ENCODE results near the gene PLEKHM3. TPM values are rescaled to one million over a fixed set of nuclear protein-coding genes. Genes with fewer than 3 reads are reported as not detected.

Gene PLEKHM3
- total RNA-seq, 3 donors from 2014 or later (not counting 1 experiment from before 2014, with no cell fraction given): 21.7 to 27.7 (median 26.3) TPM

DNA sequence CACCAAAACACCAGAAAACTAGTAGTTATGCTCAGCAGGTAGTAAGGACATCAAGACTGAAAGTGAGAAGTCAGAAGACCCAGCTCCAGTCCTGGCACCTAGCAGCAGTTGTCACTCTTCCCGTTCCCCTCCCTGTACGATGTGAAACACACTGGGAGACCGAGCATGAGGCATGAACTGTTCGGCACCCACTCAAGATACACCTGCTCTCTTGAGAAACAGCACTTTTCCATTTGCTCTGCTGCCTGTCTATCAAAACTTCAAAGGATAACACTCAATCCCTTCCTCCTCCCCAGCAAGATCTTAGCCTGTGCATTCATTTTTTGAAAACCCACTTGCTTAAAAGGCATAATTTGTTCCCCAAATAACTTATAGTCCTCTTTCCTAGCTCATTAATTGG lies 123.9 kb downstream of the PLEKHM3 start:
- no peaks in the 10 kb centered on the region for H3K4me1 ChIP-seq (ENCODE audit: control insufficient read depth, insufficient read depth, low read length)
- H3K9me3 ChIP-seq (ENCODE audit: control insufficient read depth, insufficient read depth, low read length): no peaks in the 10 kb centered on the region
- intact Hi-C loops (cut with micrococcal nuclease): no loop called here
- no peak overlapping the region for H3K27ac ChIP-seq (ENCODE audit: low read length)
- Mint-ChIP-seq H3K4me3 (no peak overlapping the region), H3K27ac (no peak overlapping the region), H3K36me3 (no peaks in the 10 kb centered on the region), H3K9me3 (no peaks in the 10 kb centered on the region), H3K27me3 (ENCODE audit: low read depth in 2 of 2) (no peaks in the 10 kb centered on the region), H3K4me1 (no peaks in the 10 kb centered on the region)
- WGBS (ENCODE audit: insufficient coverage): 96% methylated on average over 4 of the region's 4 CpGs
- peaks cover 2% of the 10 kb centered on the region for H3K36me3 ChIP-seq (ENCODE audit: control insufficient read depth, insufficient read depth, low read length)
- no peak for ATAC-seq
- no peak overlapping the region for H3K4me3 ChIP-seq (ENCODE audit: low read length)
- DNase-seq: no peak
- H3K27me3 ChIP-seq (ENCODE audit: control insufficient read depth, insufficient read depth, low read length): no peaks in the 10 kb centered on the region
- TF ChIP-seq, protein P1, sequence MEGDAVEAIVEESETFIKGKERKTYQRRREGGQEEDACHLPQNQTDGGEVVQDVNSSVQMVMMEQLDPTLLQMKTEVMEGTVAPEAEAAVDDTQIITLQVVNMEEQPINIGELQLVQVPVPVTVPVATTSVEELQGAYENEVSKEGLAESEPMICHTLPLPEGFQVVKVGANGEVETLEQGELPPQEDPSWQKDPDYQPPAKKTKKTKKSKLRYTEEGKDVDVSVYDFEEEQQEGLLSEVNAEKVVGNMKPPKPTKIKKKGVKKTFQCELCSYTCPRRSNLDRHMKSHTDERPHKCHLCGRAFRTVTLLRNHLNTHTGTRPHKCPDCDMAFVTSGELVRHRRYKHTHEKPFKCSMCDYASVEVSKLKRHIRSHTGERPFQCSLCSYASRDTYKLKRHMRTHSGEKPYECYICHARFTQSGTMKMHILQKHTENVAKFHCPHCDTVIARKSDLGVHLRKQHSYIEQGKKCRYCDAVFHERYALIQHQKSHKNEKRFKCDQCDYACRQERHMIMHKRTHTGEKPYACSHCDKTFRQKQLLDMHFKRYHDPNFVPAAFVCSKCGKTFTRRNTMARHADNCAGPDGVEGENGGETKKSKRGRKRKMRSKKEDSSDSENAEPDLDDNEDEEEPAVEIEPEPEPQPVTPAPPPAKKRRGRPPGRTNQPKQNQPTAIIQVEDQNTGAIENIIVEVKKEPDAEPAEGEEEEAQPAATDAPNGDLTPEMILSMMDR (IDR thresholded peaks at IDR 0.05): no peak

- TF ChIP-seq, protein P1 (IDR thresholded peaks at IDR 0.05): no peak
- no peak for ATAC-seq
These were observed 127.0 kb downstream of the PLEKHM3 start for GRCh38 chr2:207898354-207898695.

GRCh38 chr2:207897541-207898353 lies 127.6 kb downstream of the PLEKHM3 start:
- 97% methylated on average over 6 of the region's 9 CpGs for WGBS (ENCODE audit: insufficient coverage)
- Histone ChIP-seq H3K27me3 (ENCODE audit: control insufficient read depth, insufficient read depth, low read length) (no peaks in the 10 kb centered on the region), H3K4me1 (ENCODE audit: control insufficient read depth, insufficient read depth, low read length) (no peaks in the 10 kb centered on the region), H3K9me3 (ENCODE audit: control insufficient read depth, insufficient read depth, low read length) (no peaks in the 10 kb centered on the region), H3K4me3 (ENCODE audit: low read length) (no peak overlapping the region), H3K27ac (ENCODE audit: low read length) (no peak overlapping the region), H3K36me3 (ENCODE audit: control insufficient read depth, insufficient read depth, low read length) (peaks cover 2% of the 10 kb centered on the region)
- TF ChIP-seq, protein P1 (IDR thresholded peaks at IDR 0.05): no peak
- Mint-ChIP-seq H3K9me3 (no peaks in the 10 kb centered on the region), H3K27ac (no peak overlapping the region), H3K27me3 (ENCODE audit: low read depth in 2 of 2) (no peaks in the 10 kb centered on the region), H3K4me3 (no peak overlapping the region), H3K4me1 (peaks cover 0 to 6% of the 10 kb centered on the region in 2 donors), H3K36me3 (no peaks in the 10 kb centered on the region)
- intact Hi-C loops (cut with micrococcal nuclease): no loop called here
- DNase-seq (no peak), ATAC-seq (no peak)

More at GRCh38 chr2:207898354-207898695, 127.0 kb downstream of the PLEKHM3 start:
- WGBS (ENCODE audit: insufficient coverage): 93% methylated on average over 4 of the region's 8 CpGs
- Mint-ChIP-seq H3K27ac (no peak overlapping the region), H3K4me3 (no peak overlapping the region), H3K9me3 (no peaks in the 10 kb centered on the region), H3K27me3 (ENCODE audit: low read depth in 2 of 2) (no peaks in the 10 kb centered on the region), H3K4me1 (peaks cover 0 to under 1% of the 10 kb centered on the region in 2 donors), H3K36me3 (no peaks in the 10 kb centered on the region)
- Histone ChIP-seq H3K4me1 (ENCODE audit: control insufficient read depth, insufficient read depth, low read length) (no peaks in the 10 kb centered on the region), H3K4me3 (ENCODE audit: low read length) (no peak overlapping the region), H3K27ac (ENCODE audit: low read length) (no peak overlapping the region), H3K27me3 (ENCODE audit: control insufficient read depth, insufficient read depth, low read length) (no peaks in the 10 kb centered on the region), H3K36me3 (ENCODE audit: control insufficient read depth, insufficient read depth, low read length) (peaks cover 2% of the 10 kb centered on the region), H3K9me3 (ENCODE audit: control insufficient read depth, insufficient read depth, low read length) (no peaks in the 10 kb centered on the region)
- intact Hi-C loops (cut with micrococcal nuclease): no loop called here
- no peak for DNase-seq

All from natural killer cell (primary cell).